ENCODE measurements around the gene CASK. TPM values are rescaled to one million over a fixed set of nuclear protein-coding genes. Genes with fewer than 3 reads are reported as not detected.

The CASK gene, protein sequence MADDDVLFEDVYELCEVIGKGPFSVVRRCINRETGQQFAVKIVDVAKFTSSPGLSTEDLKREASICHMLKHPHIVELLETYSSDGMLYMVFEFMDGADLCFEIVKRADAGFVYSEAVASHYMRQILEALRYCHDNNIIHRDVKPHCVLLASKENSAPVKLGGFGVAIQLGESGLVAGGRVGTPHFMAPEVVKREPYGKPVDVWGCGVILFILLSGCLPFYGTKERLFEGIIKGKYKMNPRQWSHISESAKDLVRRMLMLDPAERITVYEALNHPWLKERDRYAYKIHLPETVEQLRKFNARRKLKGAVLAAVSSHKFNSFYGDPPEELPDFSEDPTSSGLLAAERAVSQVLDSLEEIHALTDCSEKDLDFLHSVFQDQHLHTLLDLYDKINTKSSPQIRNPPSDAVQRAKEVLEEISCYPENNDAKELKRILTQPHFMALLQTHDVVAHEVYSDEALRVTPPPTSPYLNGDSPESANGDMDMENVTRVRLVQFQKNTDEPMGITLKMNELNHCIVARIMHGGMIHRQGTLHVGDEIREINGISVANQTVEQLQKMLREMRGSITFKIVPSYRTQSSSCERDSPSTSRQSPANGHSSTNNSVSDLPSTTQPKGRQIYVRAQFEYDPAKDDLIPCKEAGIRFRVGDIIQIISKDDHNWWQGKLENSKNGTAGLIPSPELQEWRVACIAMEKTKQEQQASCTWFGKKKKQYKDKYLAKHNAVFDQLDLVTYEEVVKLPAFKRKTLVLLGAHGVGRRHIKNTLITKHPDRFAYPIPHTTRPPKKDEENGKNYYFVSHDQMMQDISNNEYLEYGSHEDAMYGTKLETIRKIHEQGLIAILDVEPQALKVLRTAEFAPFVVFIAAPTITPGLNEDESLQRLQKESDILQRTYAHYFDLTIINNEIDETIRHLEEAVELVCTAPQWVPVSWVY
- 10 to 100 TPM; 41.1 to 51.1 TPM for total RNA-seq
- polyA plus RNA-seq: 10 to 100 TPM; 10.6 to 10.9 TPM
- long read RNA-seq, donor 1, partial matches to known transcripts: 5 of 30 reads
- long read RNA-seq, donor 1, other reads (novel, unspliced or antisense): 22 of 30 reads
- long read RNA-seq, donor 2, full-length matches to known transcripts: 6 of 31 reads
- long read RNA-seq, donor 2, partial matches to known transcripts: 6 of 31 reads
- long read RNA-seq, donor 2, other reads (novel, unspliced or antisense): 19 of 31 reads

GRCh38 chrX:41923211-41923977, at the start of gene CASK:
Gene CASK, minus strand, starts transcription at chrX:41923554. Its CDS starts 566 bp downstream, at chrX:41922988.
- Histone ChIP-seq H3K27me3 (ENCODE audit: control insufficient read depth in 1 of 2, insufficient read depth in 2 of 2, low read length in 1 of 2) (no peaks in the 10 kb centered on the region), H3K9me3 (ENCODE audit: control insufficient read depth, low read length) (no peaks in the 10 kb centered on the region), H3K4me1 (ENCODE audit: control insufficient read depth in 1 of 2, insufficient read depth in 2 of 2, low read length in 2 of 2) (peaks cover 0 to 3% of the 10 kb centered on the region in 2 donors), H3K36me3 (ENCODE audit: control insufficient read depth in 1 of 2, insufficient read depth in 2 of 2, low read length in 1 of 2) (no peaks in the 10 kb centered on the region), H3K27ac (ENCODE audit: low read depth in 1 of 2, low read length in 2 of 2) (peak within 1 kb of the TSS in 1 of 2 donors; percentile 91), H3K4me3 (ENCODE audit: low read length in 2 of 2) (peak within 1 kb of the TSS; percentile 36 to 94)
- 0 to 21% methylated on average over 89 to 123 of the region's 123 CpGs for WGBS, 2 donors
- ATAC-seq (ENCODE audit: low FRiP score) (peak; percentile 96), DNase-seq (peak; percentile 95 to 97)
- intact Hi-C loops (cut with DNase I): loop anchor here in 1 of 2 donors (10.0 kb wide), 1 partner anchor 171 kb away; no protein-coding TSS in a partner anchor

DNA sequence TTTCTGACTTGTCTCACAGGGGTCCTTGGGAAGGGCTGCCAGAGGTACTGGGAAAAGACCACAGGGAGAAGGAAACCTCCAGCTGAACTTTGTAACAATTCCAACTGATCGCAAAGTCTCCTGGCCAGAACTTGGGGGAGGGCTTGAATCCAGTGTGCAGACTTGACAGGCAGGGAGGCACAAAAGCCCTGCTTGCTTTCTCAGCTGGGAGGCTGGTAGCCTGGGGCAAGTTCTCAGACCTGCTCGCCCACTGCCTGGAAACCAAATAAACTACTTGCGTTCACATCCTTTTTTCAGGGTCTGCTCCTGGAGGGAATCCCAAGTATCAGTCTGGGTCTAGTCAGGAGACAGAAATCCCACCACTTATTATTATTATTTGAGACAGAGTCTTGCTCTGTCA, 48.0 kb upstream of the CASK start:
- Histone ChIP-seq H3K4me3 (ENCODE audit: low read length in 2 of 2) (no peak overlapping the region), H3K9me3 (ENCODE audit: control insufficient read depth, low read length) (no peaks in the 10 kb centered on the region), H3K4me1 (ENCODE audit: control insufficient read depth in 1 of 2, insufficient read depth in 2 of 2, low read length in 2 of 2) (no peaks in the 10 kb centered on the region), H3K27me3 (ENCODE audit: control insufficient read depth in 1 of 2, insufficient read depth in 2 of 2, low read length in 1 of 2) (no peaks in the 10 kb centered on the region), H3K36me3 (ENCODE audit: control insufficient read depth in 1 of 2, insufficient read depth in 2 of 2, low read length in 1 of 2) (no peaks in the 10 kb centered on the region), H3K27ac (ENCODE audit: low read depth in 1 of 2, low read length in 2 of 2) (no peak overlapping the region)
- no peak for ATAC-seq (ENCODE audit: low FRiP score)
- DNase-seq: no peak
- WGBS, 2 donors: 53 to 61% methylated on average over 3 of the region's 3 CpGs
- intact Hi-C loops (cut with DNase I): no loop called here

- intact Hi-C loops (cut with DNase I): no loop called here
- Histone ChIP-seq H3K27me3 (ENCODE audit: control insufficient read depth in 1 of 2, insufficient read depth in 2 of 2, low read length in 1 of 2) (no peaks in the 10 kb centered on the region), H3K4me1 (ENCODE audit: control insufficient read depth in 1 of 2, insufficient read depth in 2 of 2, low read length in 2 of 2) (no peaks in the 10 kb centered on the region), H3K4me3 (ENCODE audit: low read length in 2 of 2) (no peak overlapping the region), H3K9me3 (ENCODE audit: control insufficient read depth, low read length) (no peaks in the 10 kb centered on the region), H3K36me3 (ENCODE audit: control insufficient read depth in 1 of 2, insufficient read depth in 2 of 2, low read length in 1 of 2) (no peaks in the 10 kb centered on the region), H3K27ac (ENCODE audit: low read depth in 1 of 2, low read length in 2 of 2) (no peak overlapping the region)
- no peak for DNase-seq
- no peak for ATAC-seq (ENCODE audit: low FRiP score)
Measured at GRCh38 chrX:41970419-41970818, 47.1 kb upstream of the CASK start.

GRCh38 chrX:41963348-41963747, 40.0 kb upstream of the CASK start:
- DNase-seq: no peak

DNA sequence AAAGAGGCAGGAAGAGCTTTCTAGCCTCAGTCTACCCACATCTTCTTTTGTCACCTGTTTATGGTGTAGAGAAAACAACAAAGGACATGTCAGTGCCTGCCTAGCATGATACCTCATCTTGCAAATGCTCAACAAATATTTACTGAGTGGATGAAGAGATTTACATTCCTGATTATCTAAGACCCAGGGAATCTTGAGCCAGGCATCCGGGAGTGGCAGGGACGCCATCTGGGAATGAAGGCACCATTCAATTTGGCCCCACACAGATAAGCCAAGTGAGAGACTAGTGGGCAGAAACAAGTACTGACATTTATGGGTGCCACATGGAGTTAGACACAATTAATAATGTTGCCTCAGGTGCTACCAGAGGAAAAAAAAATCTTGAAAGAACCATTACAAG, 36.8 kb upstream of the CASK start:
- Histone ChIP-seq H3K27me3 (ENCODE audit: control insufficient read depth in 1 of 2, insufficient read depth in 2 of 2, low read length in 1 of 2) (no peaks in the 10 kb centered on the region), H3K27ac (ENCODE audit: low read depth in 1 of 2, low read length in 2 of 2) (no peak overlapping the region), H3K4me3 (ENCODE audit: low read length in 2 of 2) (no peak overlapping the region), H3K4me1 (ENCODE audit: control insufficient read depth in 1 of 2, insufficient read depth in 2 of 2, low read length in 2 of 2) (no peaks in the 10 kb centered on the region), H3K36me3 (ENCODE audit: control insufficient read depth in 1 of 2, insufficient read depth in 2 of 2, low read length in 1 of 2) (no peaks in the 10 kb centered on the region), H3K9me3 (ENCODE audit: control insufficient read depth, low read length) (no peaks in the 10 kb centered on the region)
- WGBS, 2 donors: 47 to 70% methylated on average over 2 of the region's 2 CpGs
- DNase-seq (no peak), ATAC-seq (ENCODE audit: low FRiP score) (no peak)
- intact Hi-C loops (cut with DNase I): no loop called here

More at GRCh38 chrX:41963348-41963747, 40.0 kb upstream of the CASK start:
- H3K9me3 ChIP-seq (ENCODE audit: control insufficient read depth, low read length): no peaks in the 10 kb centered on the region
- H3K4me3 ChIP-seq (ENCODE audit: low read length in 2 of 2): no peak overlapping the region
- H3K4me1 ChIP-seq (ENCODE audit: control insufficient read depth in 1 of 2, insufficient read depth in 2 of 2, low read length in 2 of 2): no peaks in the 10 kb centered on the region
- ATAC-seq (ENCODE audit: low FRiP score): no peak
- intact Hi-C loops (cut with DNase I): no loop called here
- H3K27me3 ChIP-seq (ENCODE audit: control insufficient read depth in 1 of 2, insufficient read depth in 2 of 2, low read length in 1 of 2): no peaks in the 10 kb centered on the region
- 35 to 48% methylated on average over 3 of the region's 3 CpGs for WGBS, 2 donors
- H3K36me3 ChIP-seq (ENCODE audit: control insufficient read depth in 1 of 2, insufficient read depth in 2 of 2, low read length in 1 of 2): no peaks in the 10 kb centered on the region
- H3K27ac ChIP-seq (ENCODE audit: low read depth in 1 of 2, low read length in 2 of 2): no peak overlapping the region

- H3K27me3 ChIP-seq (ENCODE audit: control insufficient read depth in 1 of 2, insufficient read depth in 2 of 2, low read length in 1 of 2): no peaks in the 10 kb centered on the region
- no peak for ATAC-seq (ENCODE audit: low FRiP score)
- H3K4me1 ChIP-seq (ENCODE audit: control insufficient read depth in 1 of 2, insufficient read depth in 2 of 2, low read length in 2 of 2): no peaks in the 10 kb centered on the region
- H3K9me3 ChIP-seq (ENCODE audit: control insufficient read depth, low read length): no peaks in the 10 kb centered on the region
- no peak overlapping the region for H3K4me3 ChIP-seq (ENCODE audit: low read length in 2 of 2)
- H3K27ac ChIP-seq (ENCODE audit: low read depth in 1 of 2, low read length in 2 of 2): no peak overlapping the region
- no peak for DNase-seq
- no peaks in the 10 kb centered on the region for H3K36me3 ChIP-seq (ENCODE audit: control insufficient read depth in 1 of 2, insufficient read depth in 2 of 2, low read length in 1 of 2)
- intact Hi-C loops (cut with DNase I): no loop called here
Measured at GRCh38 chrX:41958861-41959260, 35.5 kb upstream of the CASK start.

DNA sequence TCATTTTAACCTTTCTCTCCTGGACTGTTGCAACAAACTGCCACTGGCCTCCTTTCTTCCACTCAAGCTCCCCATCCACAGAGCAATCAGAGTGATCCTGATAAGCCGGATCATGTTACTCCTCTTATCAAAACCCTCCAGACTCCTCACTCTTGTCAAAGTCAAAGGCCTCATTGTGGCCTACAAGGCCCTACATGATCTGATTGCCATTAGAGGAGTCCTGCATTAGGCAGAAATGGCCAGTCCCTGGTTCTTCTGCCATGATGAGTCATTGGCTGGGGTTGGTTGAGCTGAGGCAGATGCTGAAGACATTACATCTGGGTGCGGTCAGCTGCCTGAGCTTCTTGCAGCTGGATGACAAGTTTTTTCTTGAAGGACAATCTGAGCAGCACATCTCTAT, 32.7 kb upstream of the CASK start:
- ATAC-seq (ENCODE audit: low FRiP score) (no peak), DNase-seq (no peak)
- Histone ChIP-seq H3K9me3 (ENCODE audit: control insufficient read depth, low read length) (no peaks in the 10 kb centered on the region), H3K27me3 (ENCODE audit: control insufficient read depth in 1 of 2, insufficient read depth in 2 of 2, low read length in 1 of 2) (no peaks in the 10 kb centered on the region), H3K4me3 (ENCODE audit: low read length in 2 of 2) (no peak overlapping the region), H3K4me1 (ENCODE audit: control insufficient read depth in 1 of 2, insufficient read depth in 2 of 2, low read length in 2 of 2) (no peaks in the 10 kb centered on the region), H3K27ac (ENCODE audit: low read depth in 1 of 2, low read length in 2 of 2) (no peak overlapping the region), H3K36me3 (ENCODE audit: control insufficient read depth in 1 of 2, insufficient read depth in 2 of 2, low read length in 1 of 2) (no peaks in the 10 kb centered on the region)
- WGBS, 2 donors: 93 to 94% methylated on average over 2 of the region's 2 CpGs
- intact Hi-C loops (cut with DNase I): no loop called here

GRCh38 chrX:41952102-41952501, 28.7 kb upstream of the CASK start:
- H3K4me3 ChIP-seq (ENCODE audit: low read length in 2 of 2): no peak overlapping the region
- H3K27ac ChIP-seq (ENCODE audit: low read depth in 1 of 2, low read length in 2 of 2): no peak overlapping the region
- no peaks in the 10 kb centered on the region for H3K36me3 ChIP-seq (ENCODE audit: control insufficient read depth in 1 of 2, insufficient read depth in 2 of 2, low read length in 1 of 2)
- H3K4me1 ChIP-seq (ENCODE audit: control insufficient read depth in 1 of 2, insufficient read depth in 2 of 2, low read length in 2 of 2): no peaks in the 10 kb centered on the region
- WGBS, 2 donors: 60 to 70% methylated on average over 5 of the region's 5 CpGs
- no peak for DNase-seq
- intact Hi-C loops (cut with DNase I): no loop called here
- ATAC-seq (ENCODE audit: low FRiP score): no peak
- H3K9me3 ChIP-seq (ENCODE audit: control insufficient read depth, low read length): no peaks in the 10 kb centered on the region
- no peaks in the 10 kb centered on the region for H3K27me3 ChIP-seq (ENCODE audit: control insufficient read depth in 1 of 2, insufficient read depth in 2 of 2, low read length in 1 of 2)

Data from aorta (tissue), 5 donors.